Measurements from ENCODE around the gene HDDC2.
A peak's percentile ranks its signal among the peaks of the same experiment; 100 is the strongest.

The HDDC2 gene

DNA sequence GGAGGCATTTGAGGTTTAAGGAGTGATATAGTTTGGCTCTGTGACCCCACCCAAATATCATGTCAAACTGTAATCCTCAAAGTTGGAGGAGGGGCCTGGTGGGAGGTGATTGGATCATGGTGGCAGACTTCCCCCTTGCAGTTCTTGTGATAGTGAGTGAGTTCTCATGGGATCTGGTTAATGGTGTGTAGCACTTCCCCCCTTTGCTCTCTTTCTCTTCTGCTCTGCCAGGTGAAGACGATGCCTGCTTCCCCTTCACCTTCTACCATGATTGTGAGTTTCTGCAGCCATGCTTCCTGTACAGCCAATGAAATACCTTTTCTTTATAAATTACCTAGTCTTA, 1.7 kb upstream of the HDDC2 start:
- no peak overlapping the region for H3K4me3 ChIP-seq (replicated peaks; ENCODE audit: insufficient read depth, low read length)
- no peak for DNase-seq (ENCODE audit: low read depth in 1 of 2, low spot score in 1 of 2)
- TF ChIP-seq, protein P1, sequence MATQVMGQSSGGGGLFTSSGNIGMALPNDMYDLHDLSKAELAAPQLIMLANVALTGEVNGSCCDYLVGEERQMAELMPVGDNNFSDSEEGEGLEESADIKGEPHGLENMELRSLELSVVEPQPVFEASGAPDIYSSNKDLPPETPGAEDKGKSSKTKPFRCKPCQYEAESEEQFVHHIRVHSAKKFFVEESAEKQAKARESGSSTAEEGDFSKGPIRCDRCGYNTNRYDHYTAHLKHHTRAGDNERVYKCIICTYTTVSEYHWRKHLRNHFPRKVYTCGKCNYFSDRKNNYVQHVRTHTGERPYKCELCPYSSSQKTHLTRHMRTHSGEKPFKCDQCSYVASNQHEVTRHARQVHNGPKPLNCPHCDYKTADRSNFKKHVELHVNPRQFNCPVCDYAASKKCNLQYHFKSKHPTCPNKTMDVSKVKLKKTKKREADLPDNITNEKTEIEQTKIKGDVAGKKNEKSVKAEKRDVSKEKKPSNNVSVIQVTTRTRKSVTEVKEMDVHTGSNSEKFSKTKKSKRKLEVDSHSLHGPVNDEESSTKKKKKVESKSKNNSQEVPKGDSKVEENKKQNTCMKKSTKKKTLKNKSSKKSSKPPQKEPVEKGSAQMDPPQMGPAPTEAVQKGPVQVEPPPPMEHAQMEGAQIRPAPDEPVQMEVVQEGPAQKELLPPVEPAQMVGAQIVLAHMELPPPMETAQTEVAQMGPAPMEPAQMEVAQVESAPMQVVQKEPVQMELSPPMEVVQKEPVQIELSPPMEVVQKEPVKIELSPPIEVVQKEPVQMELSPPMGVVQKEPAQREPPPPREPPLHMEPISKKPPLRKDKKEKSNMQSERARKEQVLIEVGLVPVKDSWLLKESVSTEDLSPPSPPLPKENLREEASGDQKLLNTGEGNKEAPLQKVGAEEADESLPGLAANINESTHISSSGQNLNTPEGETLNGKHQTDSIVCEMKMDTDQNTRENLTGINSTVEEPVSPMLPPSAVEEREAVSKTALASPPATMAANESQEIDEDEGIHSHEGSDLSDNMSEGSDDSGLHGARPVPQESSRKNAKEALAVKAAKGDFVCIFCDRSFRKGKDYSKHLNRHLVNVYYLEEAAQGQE (IDR thresholded peaks at IDR 0.05; ENCODE audit: insufficient replicate concordance, low read depth), result no peak
- peak; percentile 22; the same call in 1 of the 2 replicates for TF ChIP-seq SPI1 (IDR thresholded peaks at IDR 0.05; ENCODE audit: borderline replicate concordance, low read depth)
- no peaks in the 10 kb centered on the region for H3K27me3 ChIP-seq (ENCODE audit: insufficient read depth, poor library complexity, severe bottlenecking)
- H3K27ac ChIP-seq (replicated peaks), result no peak overlapping the region

DNA sequence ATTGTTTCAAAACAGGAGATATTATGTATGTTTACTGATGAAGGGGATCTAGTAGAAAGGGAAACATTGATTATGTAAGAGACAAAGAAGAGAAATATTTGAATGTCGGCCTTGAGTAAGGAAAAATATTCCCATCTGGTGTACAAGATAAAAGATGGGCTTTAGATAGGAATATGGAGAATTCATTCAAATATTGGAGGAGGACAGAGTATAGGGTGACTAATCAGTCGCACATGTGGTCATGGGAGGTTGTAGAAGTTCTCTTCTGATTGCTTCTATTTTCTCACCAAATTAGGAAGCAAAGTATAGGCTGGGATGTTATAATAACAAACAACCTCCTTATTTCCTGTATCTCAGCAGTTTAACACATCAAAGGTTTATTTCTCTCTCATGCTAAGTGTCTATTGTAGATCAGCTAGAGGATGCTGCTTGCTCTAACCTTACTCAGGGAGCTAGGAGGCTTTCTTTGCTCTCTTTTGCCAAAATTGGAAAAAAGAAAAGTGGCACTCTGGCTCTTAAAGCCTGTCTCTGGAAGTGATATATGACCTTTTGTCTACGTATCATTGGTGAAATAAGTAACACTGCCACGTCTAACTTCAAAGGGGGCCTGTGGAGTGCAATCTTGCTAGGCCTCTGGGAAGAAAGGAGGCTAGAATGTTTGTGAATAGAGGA, 1.2 kb upstream of the HDDC2 start:
- no peak overlapping the region for H3K27ac ChIP-seq (replicated peaks)
- no peak for TF ChIP-seq SPI1 (IDR thresholded peaks at IDR 0.05; ENCODE audit: borderline replicate concordance, low read depth)
- TF ChIP-seq GABPA (IDR thresholded peaks at IDR 0.05; ENCODE audit: low read depth), result no peak
- TF ChIP-seq POLR2AphosphoS5 (IDR thresholded peaks at IDR 0.05; ENCODE audit: low read depth), result no peak
- TF ChIP-seq, protein P2, sequence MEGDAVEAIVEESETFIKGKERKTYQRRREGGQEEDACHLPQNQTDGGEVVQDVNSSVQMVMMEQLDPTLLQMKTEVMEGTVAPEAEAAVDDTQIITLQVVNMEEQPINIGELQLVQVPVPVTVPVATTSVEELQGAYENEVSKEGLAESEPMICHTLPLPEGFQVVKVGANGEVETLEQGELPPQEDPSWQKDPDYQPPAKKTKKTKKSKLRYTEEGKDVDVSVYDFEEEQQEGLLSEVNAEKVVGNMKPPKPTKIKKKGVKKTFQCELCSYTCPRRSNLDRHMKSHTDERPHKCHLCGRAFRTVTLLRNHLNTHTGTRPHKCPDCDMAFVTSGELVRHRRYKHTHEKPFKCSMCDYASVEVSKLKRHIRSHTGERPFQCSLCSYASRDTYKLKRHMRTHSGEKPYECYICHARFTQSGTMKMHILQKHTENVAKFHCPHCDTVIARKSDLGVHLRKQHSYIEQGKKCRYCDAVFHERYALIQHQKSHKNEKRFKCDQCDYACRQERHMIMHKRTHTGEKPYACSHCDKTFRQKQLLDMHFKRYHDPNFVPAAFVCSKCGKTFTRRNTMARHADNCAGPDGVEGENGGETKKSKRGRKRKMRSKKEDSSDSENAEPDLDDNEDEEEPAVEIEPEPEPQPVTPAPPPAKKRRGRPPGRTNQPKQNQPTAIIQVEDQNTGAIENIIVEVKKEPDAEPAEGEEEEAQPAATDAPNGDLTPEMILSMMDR (IDR thresholded peaks at IDR 0.05; ENCODE audit: insufficient read depth, low read length), result no peak
- TF ChIP-seq, protein P1 (IDR thresholded peaks at IDR 0.05; ENCODE audit: insufficient replicate concordance, low read depth), result no peak
- no peak for DNase-seq (ENCODE audit: low read depth in 1 of 2, low spot score in 1 of 2)
- no peak overlapping the region for H3K4me3 ChIP-seq (replicated peaks; ENCODE audit: insufficient read depth, low read length)
- H3K27me3 ChIP-seq (ENCODE audit: insufficient read depth, poor library complexity, severe bottlenecking), result no peaks in the 10 kb centered on the region

DNA sequence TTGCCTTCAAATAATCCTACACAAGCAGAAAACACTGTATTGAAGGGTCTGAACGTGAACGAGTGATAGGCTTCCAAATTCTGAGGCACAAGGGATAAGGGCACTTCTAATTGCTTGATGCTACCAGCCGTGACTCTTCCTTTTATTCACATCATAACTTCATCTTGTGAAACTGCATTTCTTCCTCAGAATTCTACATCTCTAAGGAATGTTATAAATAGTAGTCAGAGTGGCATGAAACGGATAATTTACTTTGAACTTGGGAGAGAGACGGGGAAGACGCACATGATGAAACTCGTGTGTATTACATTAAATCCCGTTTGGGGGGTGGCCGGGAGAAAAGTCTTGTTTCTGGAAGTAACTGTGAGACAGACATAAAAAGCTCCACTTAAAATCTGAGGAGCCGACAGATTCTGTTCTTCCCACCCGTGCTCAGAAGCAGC, 754 bp downstream of the HDDC2 start:
- TF ChIP-seq GABPA (IDR thresholded peaks at IDR 0.05; ENCODE audit: low read depth), result no peak
- TF ChIP-seq, protein P1 (IDR thresholded peaks at IDR 0.05; ENCODE audit: insufficient replicate concordance, low read depth), result no peak
- TF ChIP-seq POLR2AphosphoS5 (IDR thresholded peaks at IDR 0.05; ENCODE audit: low read depth), result no peak
- TF ChIP-seq, protein P2 (IDR thresholded peaks at IDR 0.05; ENCODE audit: insufficient read depth, low read length), result no peak
- TF ChIP-seq SPI1 (IDR thresholded peaks at IDR 0.05; ENCODE audit: borderline replicate concordance, low read depth), result no peak
- H3K27ac ChIP-seq (replicated peaks), result peak overlapping the region; percentile 82
- peak in 1 of 2 experiments; percentile 7 for DNase-seq (ENCODE audit: low read depth in 1 of 2, low spot score in 1 of 2)
- H3K27me3 ChIP-seq (ENCODE audit: insufficient read depth, poor library complexity, severe bottlenecking), result no peaks in the 10 kb centered on the region
- H3K4me3 ChIP-seq (replicated peaks; ENCODE audit: insufficient read depth, low read length), result peak overlapping the region; percentile 71
